Measurements from ENCODE around the gene RREB1. TPM values are rescaled to one million over a fixed set of nuclear protein-coding genes. Genes with fewer than 3 reads are reported as not detected.

Gene RREB1
- total RNA-seq, 1 experiment from 2014 or later: 51.1 TPM

DNA sequence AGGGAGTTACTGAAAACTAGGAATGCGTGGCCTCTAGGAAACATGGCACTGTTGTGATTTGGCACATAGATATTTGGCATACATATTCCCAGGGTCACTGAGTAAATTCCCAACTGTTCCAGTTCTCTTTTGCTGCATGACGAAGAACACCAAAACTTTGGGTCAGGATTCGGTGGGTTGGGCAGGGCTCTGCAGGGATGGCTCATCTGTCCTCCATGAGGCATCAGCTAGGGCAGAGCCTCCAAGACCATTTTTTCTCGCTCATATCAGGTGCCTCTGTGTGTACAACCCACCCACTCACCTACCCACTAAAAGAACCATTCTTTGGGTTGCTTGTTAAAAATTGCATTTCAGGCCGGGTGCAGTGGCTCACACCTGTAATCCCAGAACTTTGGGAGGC is 148.2 kb downstream of the RREB1 start:
- Histone ChIP-seq H3K4me3 (ENCODE audit: low read depth, low read length) (no peak overlapping the region), H3K9me3 (peaks cover 8% of the 10 kb centered on the region; the same call in 1 of the 2 replicates), H3K4me1 (peaks cover 7% of the 10 kb centered on the region), H3K27me3 (replicated peaks; ENCODE audit: control insufficient read depth, insufficient read depth, low read length) (no peaks in the 10 kb centered on the region), H3K36me3 (ENCODE audit: control insufficient read depth, insufficient read depth, low read length) (no peaks in the 10 kb centered on the region)
- Mint-ChIP-seq H3K36me3 (ENCODE audit: insufficient read depth, unreplicated experiment) (peaks cover 7% of the 10 kb centered on the region), H3K27me3 (ENCODE audit: insufficient read depth, unreplicated experiment) (no peaks in the 10 kb centered on the region), H3K27ac (ENCODE audit: unreplicated experiment) (no peak overlapping the region), H3K9me3 (ENCODE audit: unreplicated experiment) (no peaks in the 10 kb centered on the region), H3K4me3 (ENCODE audit: unreplicated experiment) (no peak overlapping the region), H3K4me1 (ENCODE audit: low read depth, unreplicated experiment) (peaks cover 17% of the 10 kb centered on the region)
- intact Hi-C loops (cut with micrococcal nuclease; ENCODE audit: unreplicated experiment): no loop called here
- CTCF ChIA-PET: no interaction called here
- no TSS peak for BruUV-seq (replicated peaks)
- no peak for DNase-seq
- TF ChIP-seq, protein P1, sequence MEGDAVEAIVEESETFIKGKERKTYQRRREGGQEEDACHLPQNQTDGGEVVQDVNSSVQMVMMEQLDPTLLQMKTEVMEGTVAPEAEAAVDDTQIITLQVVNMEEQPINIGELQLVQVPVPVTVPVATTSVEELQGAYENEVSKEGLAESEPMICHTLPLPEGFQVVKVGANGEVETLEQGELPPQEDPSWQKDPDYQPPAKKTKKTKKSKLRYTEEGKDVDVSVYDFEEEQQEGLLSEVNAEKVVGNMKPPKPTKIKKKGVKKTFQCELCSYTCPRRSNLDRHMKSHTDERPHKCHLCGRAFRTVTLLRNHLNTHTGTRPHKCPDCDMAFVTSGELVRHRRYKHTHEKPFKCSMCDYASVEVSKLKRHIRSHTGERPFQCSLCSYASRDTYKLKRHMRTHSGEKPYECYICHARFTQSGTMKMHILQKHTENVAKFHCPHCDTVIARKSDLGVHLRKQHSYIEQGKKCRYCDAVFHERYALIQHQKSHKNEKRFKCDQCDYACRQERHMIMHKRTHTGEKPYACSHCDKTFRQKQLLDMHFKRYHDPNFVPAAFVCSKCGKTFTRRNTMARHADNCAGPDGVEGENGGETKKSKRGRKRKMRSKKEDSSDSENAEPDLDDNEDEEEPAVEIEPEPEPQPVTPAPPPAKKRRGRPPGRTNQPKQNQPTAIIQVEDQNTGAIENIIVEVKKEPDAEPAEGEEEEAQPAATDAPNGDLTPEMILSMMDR (IDR thresholded peaks at IDR 0.05; ENCODE audit: insufficient read depth in 1 of 2, low read depth in 1 of 2, low read length in 1 of 2, severe bottlenecking in 1 of 2, unreplicated experiment in 1 of 2): no peak
- POLR2A ChIA-PET: no interaction called here

DNA sequence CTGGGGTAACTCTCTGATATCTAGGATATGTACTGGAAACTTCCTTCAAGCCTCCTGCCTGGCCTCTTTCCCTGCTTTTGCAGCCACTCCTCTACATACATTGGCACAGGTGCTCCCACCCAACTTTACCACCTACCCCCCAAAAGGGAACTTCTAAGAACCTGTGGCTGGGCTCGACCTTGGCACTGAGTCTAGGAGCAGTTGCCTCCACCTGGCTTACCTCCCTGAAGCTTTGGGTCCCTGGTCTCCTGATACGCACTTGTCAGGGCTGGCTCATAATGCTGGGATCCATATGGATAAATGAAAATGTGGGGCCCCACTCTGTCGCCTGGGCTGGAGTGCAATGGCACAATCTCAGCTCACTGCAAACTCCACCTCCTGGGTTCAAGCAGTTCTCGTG is 149.0 kb downstream of the RREB1 start:
- H3K4me3 ChIP-seq (ENCODE audit: low read depth, low read length): no peak overlapping the region
- Mint-ChIP-seq H3K36me3 (ENCODE audit: insufficient read depth, unreplicated experiment) (peaks cover 7% of the 10 kb centered on the region), H3K4me1 (ENCODE audit: low read depth, unreplicated experiment) (peaks cover 17% of the 10 kb centered on the region), H3K27ac (ENCODE audit: unreplicated experiment) (no peak overlapping the region), H3K9me3 (ENCODE audit: unreplicated experiment) (no peaks in the 10 kb centered on the region), H3K27me3 (ENCODE audit: insufficient read depth, unreplicated experiment) (no peaks in the 10 kb centered on the region), H3K4me3 (ENCODE audit: unreplicated experiment) (no peak overlapping the region)
- peaks cover 8% of the 10 kb centered on the region; the same call in 1 of the 2 replicates for H3K9me3 ChIP-seq
- ChIA-PET POLR2A (no interaction called here), CTCF (no interaction called here)
- BruUV-seq (replicated peaks): no TSS peak
- H3K36me3 ChIP-seq (ENCODE audit: control insufficient read depth, insufficient read depth, low read length): no peaks in the 10 kb centered on the region
- intact Hi-C loops (cut with micrococcal nuclease; ENCODE audit: unreplicated experiment): no loop called here
- peaks cover 10% of the 10 kb centered on the region for H3K4me1 ChIP-seq
- no peak for DNase-seq
- TF ChIP-seq, protein P1 (IDR thresholded peaks at IDR 0.05; ENCODE audit: insufficient read depth in 1 of 2, low read depth in 1 of 2, low read length in 1 of 2, severe bottlenecking in 1 of 2, unreplicated experiment in 1 of 2): no peak
- H3K27me3 ChIP-seq (replicated peaks; ENCODE audit: control insufficient read depth, insufficient read depth, low read length): no peaks in the 10 kb centered on the region

DNA sequence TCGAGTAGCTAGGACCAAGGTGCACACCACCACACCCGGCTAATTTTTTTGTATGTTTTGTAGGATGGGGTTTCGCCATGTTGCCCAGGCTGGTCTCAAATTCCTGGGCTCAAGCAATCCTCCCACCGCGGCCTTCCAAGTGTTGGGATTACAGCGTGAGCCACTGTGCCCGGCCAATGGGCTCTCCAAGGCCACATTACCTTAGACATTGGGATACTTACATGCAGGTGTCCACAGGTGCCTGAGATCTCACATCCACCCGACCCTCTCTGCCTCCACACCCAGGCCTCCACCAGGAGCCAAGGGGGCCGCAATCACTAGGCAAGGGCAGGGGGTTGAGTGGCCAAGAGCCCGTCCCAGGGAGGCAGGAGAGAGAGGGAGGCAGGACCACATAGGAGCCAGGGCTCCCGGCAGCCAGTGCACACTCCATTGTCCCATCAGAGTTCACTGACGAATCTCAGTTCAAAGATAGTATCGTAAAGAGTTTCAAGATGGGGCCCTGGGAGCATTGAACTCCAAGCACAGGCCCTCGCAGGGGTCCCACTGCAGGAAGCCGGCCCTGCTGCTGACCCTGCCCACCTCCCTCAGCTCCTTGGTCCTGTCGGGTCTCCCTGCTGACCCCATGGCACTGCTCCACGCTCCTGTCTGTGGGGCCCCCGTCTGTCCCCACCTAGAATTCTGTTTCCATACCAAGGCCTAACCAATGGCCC is 149.9 kb downstream of the RREB1 start:
- TF ChIP-seq, protein P1 (IDR thresholded peaks at IDR 0.05; ENCODE audit: insufficient read depth in 1 of 2, low read depth in 1 of 2, low read length in 1 of 2, severe bottlenecking in 1 of 2, unreplicated experiment in 1 of 2): no peak
- Mint-ChIP-seq H3K9me3 (ENCODE audit: unreplicated experiment) (no peaks in the 10 kb centered on the region), H3K36me3 (ENCODE audit: insufficient read depth, unreplicated experiment) (peaks cover 7% of the 10 kb centered on the region), H3K4me1 (ENCODE audit: low read depth, unreplicated experiment) (peaks cover 17% of the 10 kb centered on the region), H3K27ac (ENCODE audit: unreplicated experiment) (no peak overlapping the region), H3K4me3 (ENCODE audit: unreplicated experiment) (no peak overlapping the region), H3K27me3 (ENCODE audit: insufficient read depth, unreplicated experiment) (no peaks in the 10 kb centered on the region)
- H3K27me3 ChIP-seq (replicated peaks; ENCODE audit: control insufficient read depth, insufficient read depth, low read length): no peaks in the 10 kb centered on the region
- H3K4me1 ChIP-seq: peaks cover 13% of the 10 kb centered on the region
- POLR2A ChIA-PET: no interaction called here
- peaks cover 8% of the 10 kb centered on the region; the same call in 1 of the 2 replicates for H3K9me3 ChIP-seq
- no peak for DNase-seq
- intact Hi-C loops (cut with micrococcal nuclease; ENCODE audit: unreplicated experiment): no loop called here
- no TSS peak for BruUV-seq (replicated peaks)
- H3K4me3 ChIP-seq (ENCODE audit: low read depth, low read length): no peak overlapping the region
- H3K36me3 ChIP-seq (ENCODE audit: control insufficient read depth, insufficient read depth, low read length): no peaks in the 10 kb centered on the region
- CTCF ChIA-PET: no interaction called here

Data from Caco-2 (cell line).